ENCODE data around the gene SH3RF1. TPM values are rescaled to one million over a fixed set of nuclear protein-coding genes. Genes with fewer than 3 reads are reported as not detected.

Gene SH3RF1
- total RNA-seq, 1 donor from 2014 or later, result 35.2 TPM

GRCh38 chr4:169102026-169102425, 168.7 kb downstream of the SH3RF1 start:
- H3K36me3 Mint-ChIP-seq (ENCODE audit: unreplicated experiment), result no peaks in the 10 kb centered on the region
- peaks cover 35% of the 10 kb centered on the region for H3K4me1 Mint-ChIP-seq (ENCODE audit: low read depth, unreplicated experiment)
- peak overlapping the region; percentile 75 for H3K27ac Mint-ChIP-seq (ENCODE audit: unreplicated experiment)
- H3K4me3 Mint-ChIP-seq (ENCODE audit: unreplicated experiment), result peak overlapping the region; percentile 54
- peaks cover 3% of the 10 kb centered on the region for H3K9me3 Mint-ChIP-seq (ENCODE audit: unreplicated experiment)
- DNase-seq, result no peak
- peaks cover 4% of the 10 kb centered on the region for H3K27me3 Mint-ChIP-seq (ENCODE audit: unreplicated experiment)
- no peak for TF ChIP-seq CTCF (IDR thresholded peaks at IDR 0.05; ENCODE audit: partially characterized antibody, unreplicated experiment)

- TF ChIP-seq CTCF (IDR thresholded peaks at IDR 0.05; ENCODE audit: partially characterized antibody, unreplicated experiment), result no peak
- peaks cover 4% of the 10 kb centered on the region for H3K27me3 Mint-ChIP-seq (ENCODE audit: unreplicated experiment)
- DNase-seq, result peak; percentile 40
- H3K4me3 Mint-ChIP-seq (ENCODE audit: unreplicated experiment), result peak overlapping the region; percentile 17
- peak overlapping the region; percentile 63 for H3K27ac Mint-ChIP-seq (ENCODE audit: unreplicated experiment)
- H3K4me1 Mint-ChIP-seq (ENCODE audit: low read depth, unreplicated experiment), result peaks cover 44% of the 10 kb centered on the region
- no peaks in the 10 kb centered on the region for H3K36me3 Mint-ChIP-seq (ENCODE audit: unreplicated experiment)
- peaks cover 3% of the 10 kb centered on the region for H3K9me3 Mint-ChIP-seq (ENCODE audit: unreplicated experiment)
These were observed 170.1 kb downstream of the SH3RF1 start for GRCh38 chr4:169100670-169101101.

- no peaks in the 10 kb centered on the region for H3K36me3 Mint-ChIP-seq (ENCODE audit: unreplicated experiment)
- H3K4me1 Mint-ChIP-seq (ENCODE audit: low read depth, unreplicated experiment), result peaks cover 49% of the 10 kb centered on the region
- peaks cover 4% of the 10 kb centered on the region for H3K27me3 Mint-ChIP-seq (ENCODE audit: unreplicated experiment)
- no peak overlapping the region for H3K27ac Mint-ChIP-seq (ENCODE audit: unreplicated experiment)
- H3K4me3 Mint-ChIP-seq (ENCODE audit: unreplicated experiment), result no peak overlapping the region
- DNase-seq, result no peak
- peaks cover 3% of the 10 kb centered on the region for H3K9me3 Mint-ChIP-seq (ENCODE audit: unreplicated experiment)
- no peak for TF ChIP-seq CTCF (IDR thresholded peaks at IDR 0.05; ENCODE audit: partially characterized antibody, unreplicated experiment)
These were observed 171.0 kb downstream of the SH3RF1 start for GRCh38 chr4:169099771-169100180.

- Mint-ChIP-seq H3K9me3 (ENCODE audit: unreplicated experiment) (peaks cover 3% of the 10 kb centered on the region), H3K4me3 (ENCODE audit: unreplicated experiment) (no peak overlapping the region), H3K4me1 (ENCODE audit: low read depth, unreplicated experiment) (peaks cover 47% of the 10 kb centered on the region), H3K36me3 (ENCODE audit: unreplicated experiment) (no peaks in the 10 kb centered on the region), H3K27ac (ENCODE audit: unreplicated experiment) (no peak overlapping the region), H3K27me3 (ENCODE audit: unreplicated experiment) (peaks cover 4% of the 10 kb centered on the region)
- TF ChIP-seq CTCF (IDR thresholded peaks at IDR 0.05; ENCODE audit: partially characterized antibody, unreplicated experiment), result no peak
- DNase-seq, result no peak
These were observed 171.6 kb downstream of the SH3RF1 start for GRCh38 chr4:169098969-169099690.

- H3K4me3 Mint-ChIP-seq (ENCODE audit: unreplicated experiment), result no peak overlapping the region
- H3K27ac Mint-ChIP-seq (ENCODE audit: unreplicated experiment), result no peak overlapping the region
- H3K9me3 Mint-ChIP-seq (ENCODE audit: unreplicated experiment), result peaks cover 3% of the 10 kb centered on the region
- H3K27me3 Mint-ChIP-seq (ENCODE audit: unreplicated experiment), result peaks cover 2% of the 10 kb centered on the region
- no peak for TF ChIP-seq CTCF (IDR thresholded peaks at IDR 0.05; ENCODE audit: partially characterized antibody, unreplicated experiment)
- no peaks in the 10 kb centered on the region for H3K36me3 Mint-ChIP-seq (ENCODE audit: unreplicated experiment)
- peaks cover 43% of the 10 kb centered on the region for H3K4me1 Mint-ChIP-seq (ENCODE audit: low read depth, unreplicated experiment)
- no peak for DNase-seq
These were observed 172.2 kb downstream of the SH3RF1 start for GRCh38 chr4:169098532-169098931.

Measured in glutamatergic neuron (in vitro differentiated cells).